GM12872 (cell line): Measurements from ENCODE around the gene ADGRD1.

Experiments used
- CTCF ChIP-seq: IDR thresholded peaks from 3 replicates; pipeline ENCODE4 v1.5.1; 2011; ENCODE audit warnings: low read depth, mild to moderate bottlenecking, low read length, moderate library complexity; ENCODE audit not compliant: insufficient read depth

Gene ADGRD1

GRCh38 chr12:131015581-131016337 is 62.1 kb downstream of the ADGRD1 start:
- TF ChIP-seq CTCF, result no peak

- no peak for TF ChIP-seq CTCF
These were observed 63.8 kb downstream of the ADGRD1 start for GRCh38 chr12:131017477-131017991.

GRCh38 chr12:131018019-131018620 is 64.4 kb downstream of the ADGRD1 start:
- no peak for TF ChIP-seq CTCF

GRCh38 chr12:131018808-131019397 is 65.2 kb downstream of the ADGRD1 start:
- no peak for TF ChIP-seq CTCF

GRCh38 chr12:131020326-131021153 is 66.8 kb downstream of the ADGRD1 start:
- TF ChIP-seq CTCF, result no peak

- no peak for TF ChIP-seq CTCF
These were observed 67.4 kb downstream of the ADGRD1 start for GRCh38 chr12:131021154-131021541.

- TF ChIP-seq CTCF, result no peak
These were observed 70.3 kb downstream of the ADGRD1 start for GRCh38 chr12:131024026-131024425.
